ENCODE data around the gene MYOF.

DNA sequence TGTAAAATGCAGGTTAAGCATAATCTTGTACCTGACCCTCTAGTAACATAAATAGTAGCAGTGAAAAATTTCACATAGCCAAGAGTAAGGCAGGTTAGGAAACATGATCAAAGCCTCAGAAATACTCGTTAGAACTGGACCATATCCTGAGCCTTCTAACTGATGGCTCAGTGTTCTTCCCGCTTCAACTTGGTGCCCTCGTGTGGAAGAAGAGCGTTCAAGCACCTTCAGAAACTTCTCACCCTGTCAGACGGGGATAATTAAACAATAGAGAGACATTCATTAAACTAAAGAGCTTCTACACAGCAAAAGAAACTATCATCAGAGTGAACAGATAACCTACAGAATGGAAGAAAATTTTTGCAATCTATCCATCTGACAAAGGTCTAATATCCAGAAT, 124.5 kb downstream of the MYOF start:
- TF ChIP-seq POLR2A (IDR thresholded peaks at IDR 0.05; ENCODE audit: low read depth, low read length) (no peak), POLR2AphosphoS5 (IDR thresholded peaks at IDR 0.05; ENCODE audit: low read depth, low read length) (no peak), PAX5 (IDR thresholded peaks at IDR 0.05; ENCODE audit: insufficient read depth, low read length, severe bottlenecking) (no peak)
